ENCODE measurements around the gene ARHGEF1. TPM values are rescaled to one million over a fixed set of nuclear protein-coding genes. Genes with fewer than 3 reads are reported as not detected.

ARHGEF1 gene
- total RNA-seq, 2 donors from 2014 or later: 75.3 to 104 TPM

GRCh38 chr19:41918095-41918494 is 35.1 kb downstream of the ARHGEF1 start:
- TF ChIP-seq CTCF (IDR thresholded peaks at IDR 0.05): no peak
- ATAC-seq (ENCODE audit: insufficient number of reproducible peaks, low FRiP score, low read depth) (no peak), DNase-seq (ENCODE audit: low spot score) (no peak)
- H3K27ac ChIP-seq: no peak overlapping the region
- H3K4me1 ChIP-seq (ENCODE audit: control insufficient read depth in 1 of 2, low read depth in 2 of 2): no peaks in the 10 kb centered on the region
- H3K4me3 ChIP-seq: no peak overlapping the region
- no peaks in the 10 kb centered on the region for H3K36me3 ChIP-seq
- peaks cover 21% of the 10 kb centered on the region for H3K27me3 ChIP-seq (replicated peaks; ENCODE audit: insufficient read depth)
- no peaks in the 10 kb centered on the region for H3K9me3 ChIP-seq

GRCh38 chr19:41918653-41919244 is 35.8 kb downstream of the ARHGEF1 start:
- DNase-seq (ENCODE audit: low spot score) (no peak), ATAC-seq (ENCODE audit: insufficient number of reproducible peaks, low FRiP score, low read depth) (no peak)
- Histone ChIP-seq H3K27ac (no peak overlapping the region), H3K9me3 (no peaks in the 10 kb centered on the region), H3K4me3 (no peak overlapping the region), H3K36me3 (no peaks in the 10 kb centered on the region), H3K27me3 (replicated peaks; ENCODE audit: insufficient read depth) (peaks cover 20% of the 10 kb centered on the region), H3K4me1 (ENCODE audit: control insufficient read depth in 1 of 2, low read depth in 2 of 2) (no peaks in the 10 kb centered on the region)
- no peak for TF ChIP-seq CTCF (IDR thresholded peaks at IDR 0.05)

- no peaks in the 10 kb centered on the region for H3K36me3 ChIP-seq
- H3K4me1 ChIP-seq (ENCODE audit: control insufficient read depth in 1 of 2, low read depth in 2 of 2): no peaks in the 10 kb centered on the region
- H3K9me3 ChIP-seq: no peaks in the 10 kb centered on the region
- no peak overlapping the region for H3K4me3 ChIP-seq
- no peak overlapping the region for H3K27ac ChIP-seq
- TF ChIP-seq CTCF (IDR thresholded peaks at IDR 0.05): no peak
- ATAC-seq (ENCODE audit: insufficient number of reproducible peaks, low FRiP score, low read depth) (no peak), DNase-seq (ENCODE audit: low spot score) (no peak)
- H3K27me3 ChIP-seq (replicated peaks; ENCODE audit: insufficient read depth): peaks cover 14% of the 10 kb centered on the region
Observed at GRCh38 chr19:41919948-41920712, 37.1 kb downstream of the ARHGEF1 start.

- peaks cover 10% of the 10 kb centered on the region for H3K27me3 ChIP-seq (replicated peaks; ENCODE audit: insufficient read depth)
Observed at GRCh38 chr19:41920882-41921576, 38.0 kb downstream of the ARHGEF1 start.

More at GRCh38 chr19:41920882-41921576, 38.0 kb downstream of the ARHGEF1 start:
- Histone ChIP-seq H3K36me3 (no peaks in the 10 kb centered on the region), H3K4me1 (ENCODE audit: control insufficient read depth in 1 of 2, low read depth in 2 of 2) (no peaks in the 10 kb centered on the region), H3K4me3 (no peak overlapping the region), H3K27ac (no peak overlapping the region), H3K9me3 (no peaks in the 10 kb centered on the region)
- no peak for TF ChIP-seq CTCF (IDR thresholded peaks at IDR 0.05)
- ATAC-seq (ENCODE audit: insufficient number of reproducible peaks, low FRiP score, low read depth) (no peak), DNase-seq (ENCODE audit: low spot score) (no peak)
